IMR-90 (cell line): ENCODE measurements around the gene METAP2. TPM values are rescaled to one million over a fixed set of nuclear protein-coding genes. Genes with fewer than 3 reads are reported as not detected.

ENCODE experiments used
- ATAC-seq: fragments of 200-7000 bp; cut with Tn5 transposase; 2 replicates; pipeline ENCODE4 v1.9.1; 2020; ENCODE audit warnings: low read depth, mild to moderate bottlenecking, moderate library complexity
- BruUV-seq: library from RNA; stranded (reverse); fragments of 400-500 nt; replicated peaks from 2 replicates; lab custom pipeline; 2021; lab: Mats Ljungman, UMichigan
- CTCF ChIA-PET: fragments of 300-600 bp; formaldehyde crosslinking; extraction: SDS; loops from one replicate; lab custom pipeline; 2021; ENCODE audit warnings: antibody characterized with exemption; lab: Yijun Ruan, JAX
- POLR2A ChIA-PET: fragments of 300-600 bp; sonication (Branson Sonifier 250); formaldehyde crosslinking; loops from one replicate; lab custom pipeline; 2022; ENCODE audit warnings: antibody characterized with exemption; ENCODE audit not compliant: unreplicated experiment; lab: Charles Lee
- DNase-seq: peaks from one replicate; pipeline ENCODE4 v3.0.0; 2013
- H2AFZ ChIP-seq: replicated peaks from 2 replicates; pipeline ENCODE3; 2013; ENCODE audit warnings: low read length, mild to moderate bottlenecking; ENCODE audit not compliant: poor library complexity
- H2AK5ac ChIP-seq: 2 replicates; pipeline ENCODE4 v1.6.1; 2013; ENCODE audit warnings: low read depth, low read length, inconsistent platforms
- H2AK9ac ChIP-seq: replicated peaks from 2 replicates; pipeline ENCODE3; 2013; ENCODE audit warnings: mild to moderate bottlenecking, low read depth, low read length, moderate library complexity; ENCODE audit not compliant: poor library complexity
- H2BK120ac ChIP-seq: 2 replicates; pipeline ENCODE4 v1.6.1; 2013; ENCODE audit warnings: low read depth, low read length, inconsistent platforms
- H2BK15ac ChIP-seq: 3 replicates; pipeline ENCODE4 v1.6.1; 2013; ENCODE audit warnings: low read depth, low read length, inconsistent platforms
- H2BK20ac ChIP-seq: 2 replicates; pipeline ENCODE4 v1.6.1; 2013; ENCODE audit warnings: low read depth, mild to moderate bottlenecking, inconsistent platforms, low read length, moderate library complexity
- H2BK5ac ChIP-seq: 2 replicates; pipeline ENCODE4 v1.6.1; 2013; ENCODE audit warnings: mild to moderate bottlenecking, low read depth, low read length, inconsistent platforms; ENCODE audit not compliant: poor library complexity, severe bottlenecking
- H3K14ac ChIP-seq: replicated peaks from 2 replicates; pipeline ENCODE4 v1.6.1; 2013; ENCODE audit warnings: low read depth, low read length, inconsistent platforms
- H3K18ac ChIP-seq: 2 replicates; pipeline ENCODE4 v1.6.1; 2013; ENCODE audit warnings: low read depth, low read length, control low read depth
- H3K23ac ChIP-seq: 2 replicates; pipeline ENCODE4 v1.6.1; 2013; ENCODE audit warnings: low read depth, low read length, inconsistent platforms
- H3K27ac ChIP-seq: 2 replicates; pipeline ENCODE4 v1.5.1; 2013; ENCODE audit warnings: mild to moderate bottlenecking, control low read depth, low read length; ENCODE audit not compliant: insufficient read depth
- H3K27me3 ChIP-seq: 2 replicates; pipeline ENCODE4 v1.6.1; 2013; ENCODE audit warnings: low read length; ENCODE audit not compliant: control insufficient read depth, insufficient read depth
- H3K36me3 ChIP-seq: 2 replicates; pipeline ENCODE4 v1.6.1; 2013; ENCODE audit warnings: low read length, mixed read lengths; ENCODE audit not compliant: control insufficient read depth, insufficient read depth
- H3K4ac ChIP-seq: 2 replicates; pipeline ENCODE4 v1.6.1; 2013; ENCODE audit warnings: low read depth, low read length, inconsistent platforms
- H3K4me1 ChIP-seq: 2 replicates; pipeline ENCODE4 v1.6.1; 2013; ENCODE audit warnings: low read length, mixed read lengths; ENCODE audit not compliant: control insufficient read depth, insufficient read depth
- H3K4me2 ChIP-seq: 2 replicates; pipeline ENCODE4 v1.6.1; 2013; ENCODE audit warnings: low read depth, mild to moderate bottlenecking, control low read depth, low read length, moderate library complexity
- H3K4me3 ChIP-seq: 2 replicates; pipeline ENCODE4 v1.5.1; 2013; ENCODE audit warnings: low read depth, mild to moderate bottlenecking, control low read depth, low read length, moderate library complexity; ENCODE audit not compliant: insufficient read depth
- H3K56ac ChIP-seq: 2 replicates; pipeline ENCODE4 v1.6.1; 2013; ENCODE audit warnings: low read length, inconsistent platforms; ENCODE audit not compliant: insufficient read depth; ENCODE audit errors: extremely low read depth
- H3K79me1 ChIP-seq, 2 experiments: 2 replicates each; pipeline ENCODE4 v1.6.1; 2013; ENCODE audit warnings: low read length in 2 of 2, inconsistent platforms in 1 of 2, low read depth in 1 of 2
- H3K9ac ChIP-seq: 2 replicates; pipeline ENCODE4 v1.6.1; 2013; ENCODE audit warnings: low read depth, low read length, control low read depth
- H3K9me1 ChIP-seq: 2 replicates; pipeline ENCODE4 v1.6.1; 2013; ENCODE audit warnings: low read length, inconsistent platforms; ENCODE audit not compliant: insufficient read depth
- H3K9me3 ChIP-seq: 2 replicates; pipeline ENCODE4 v1.6.1; 2013; ENCODE audit warnings: low read length; ENCODE audit not compliant: control insufficient read depth, insufficient read depth
- H4K20me1 ChIP-seq: 2 replicates; pipeline ENCODE4 v1.6.1; 2013; ENCODE audit warnings: low read length, inconsistent platforms; ENCODE audit not compliant: insufficient read depth
- H4K5ac ChIP-seq: 2 replicates; pipeline ENCODE4 v1.6.1; 2013; ENCODE audit warnings: mild to moderate bottlenecking, low read depth, low read length, control low read depth
- H4K8ac ChIP-seq, 2 experiments: 2 replicates each; pipeline ENCODE4 v1.6.1; 2013; ENCODE audit warnings: low read depth in 2 of 2, low read length in 2 of 2, control low read depth in 1 of 2, inconsistent platforms in 1 of 2
- H4K91ac ChIP-seq: 2 replicates; pipeline ENCODE4 v1.6.1; 2013; ENCODE audit warnings: low read depth, low read length, inconsistent platforms; ENCODE audit not compliant: insufficient read depth
- MAZ ChIP-seq: IDR thresholded peaks from 2 replicates; pipeline ENCODE4 v1.6.1; 2012; ENCODE audit warnings: low read depth, mild to moderate bottlenecking, low read length, improper control_type of control experiment, moderate library complexity, borderline replicate concordance
- MXI1 ChIP-seq: IDR thresholded peaks from 2 replicates; pipeline ENCODE4 v1.6.1; 2012; ENCODE audit warnings: low read depth, mild to moderate bottlenecking, low read length, moderate library complexity, borderline replicate concordance
- POLR2A ChIP-seq: IDR thresholded peaks from 2 replicates; pipeline ENCODE4 v1.6.1; 2012; ENCODE audit warnings: mild to moderate bottlenecking, low read depth, low read length
- RAD21 ChIP-seq: IDR thresholded peaks from 2 replicates; pipeline ENCODE4 v1.6.1; 2012; ENCODE audit warnings: low read length, improper control_type of control experiment
- WGBS, 2 experiments: methylation state at CpG; one replicate each; pipeline versions ENCODE4 v1.1.5 to v1.1.7; 2013; ENCODE audit warnings: missing lambda C conversion rate in 2 of 2; ENCODE audit not compliant: insufficient read length in 1 of 2; ENCODE audit errors: extremely low coverage in 2 of 2; 5-methylcytosine and 5-hydroxymethylcytosine counted together
- dilution Hi-C: fragments of 300-500 bp; cut with HindIII; formaldehyde crosslinking; loops from one replicate; pipeline ENCODE4 v1.14.3; 2018; ENCODE audit warnings: low sequenced_read_pairs; ENCODE audit not compliant: unreplicated experiment
- in situ Hi-C: fragments of 300-500 bp; cut with MboI; formaldehyde crosslinking; loops from 3 replicates; pipeline ENCODE4 v1.14.3; 2019; ENCODE audit warnings: low sequenced_read_pairs, inconsistent platforms, mixed read lengths
- intact Hi-C: fragments of 100-400 bp; cut with micrococcal nuclease; formaldehyde crosslinking; loops from 2 replicates; pipeline ENCODE4 v1.10.0; 2022
- polyA plus RNA-seq, 3 experiments: library from polyadenylated mRNA; depleted of rRNA; stranded (reverse); fragments of >200 nt; gene quantifications; 2 replicates each; pipeline ENCODE4 v1.2.3, GENCODE V29; 2012; ENCODE audit warnings: low replicate concordance in 1 of 3
- total RNA-seq: library from RNA; depleted of rRNA; stranded (reverse); fragments of >200 nt; gene quantifications from 2 replicates; pipeline ENCODE4 v1.2.3, GENCODE V29; 2012
- TF ChIP-seq, protein P1 (sequence below): fragments of 150-350 bp; IDR thresholded peaks from 2 replicates; pipeline ENCODE4 v1.6.1; 2016; ENCODE audit warnings: low read depth, mild to moderate bottlenecking, low read length, moderate library complexity, borderline replicate concordance

Gene METAP2
- total and polyA plus RNA-seq, 2 of the 4 experiments (the other 2 are of a cell fraction): 62.5 to 72.9 TPM

DNA sequence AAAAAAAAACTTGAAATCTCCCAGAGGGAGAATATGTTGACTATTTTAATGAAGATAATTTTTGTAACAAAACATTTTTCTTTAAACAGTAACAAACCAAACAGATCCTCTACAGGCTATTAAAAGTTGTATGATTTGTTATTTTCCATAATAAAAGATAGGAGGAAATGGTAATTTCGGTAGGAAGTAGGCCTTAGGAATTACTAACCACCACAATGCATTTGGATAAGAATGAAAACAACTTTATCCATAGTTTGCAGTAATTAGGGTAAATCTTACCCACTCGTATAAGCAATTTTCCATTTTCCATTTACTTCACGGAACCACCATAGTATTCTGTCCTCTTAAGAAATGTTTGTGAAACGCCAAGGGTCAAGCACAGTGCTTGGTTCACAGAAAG, 71.4 kb downstream of the METAP2 start:
- peaks cover 7% of the 10 kb centered on the region; the same call in 1 of the 2 replicates for H3K4me1 ChIP-seq
- H4K8ac ChIP-seq: peak overlapping the region; percentile 49 to 81; a peak in 3 of 4 replicates
- no peak overlapping the region for H3K4me3 ChIP-seq
- no TSS peak for BruUV-seq
- no peak overlapping the region for H2AFZ ChIP-seq
- H3K14ac ChIP-seq: peak overlapping the region; percentile 86
- H2BK20ac ChIP-seq: peak overlapping the region; percentile 97
- H3K4me2 ChIP-seq: peak overlapping the region; percentile 78
- H3K27me3 ChIP-seq: no peaks in the 10 kb centered on the region
- H2AK9ac ChIP-seq: no peak overlapping the region
- peak overlapping the region; percentile 87 for H4K91ac ChIP-seq
- no peak for DNase-seq
- ChIA-PET POLR2A (no interaction called here), CTCF (interaction anchor here (1.2 kb wide), 1 partner anchor 10 kb away, joined by 6 read pairs; no protein-coding TSS in a partner anchor)
- H3K9ac ChIP-seq: no peak overlapping the region
- H2AK5ac ChIP-seq: peak overlapping the region; percentile 29; the same call in 1 of the 2 replicates
- peak overlapping the region; percentile 69; the same call in 2 of the 3 replicates for H2BK15ac ChIP-seq
- H3K4ac ChIP-seq: peak overlapping the region; percentile 80; the same call in 1 of the 2 replicates
- peak overlapping the region; percentile 99 for H3K18ac ChIP-seq
- intact Hi-C loops (no loop called here), dilution Hi-C loops (no loop called here), in situ Hi-C loops (no loop called here)
- WGBS, 2 experiments: no CpG with 5 or more reads among the region's 4 CpGs
- H3K56ac ChIP-seq: peak overlapping the region; percentile 85; the same call in 1 of the 2 replicates
- ATAC-seq: no peak
- no peaks in the 10 kb centered on the region; the same call in 1 of the 2 replicates for H3K9me1 ChIP-seq
- peak overlapping the region; percentile 82 for H4K5ac ChIP-seq
- peaks cover 32 to 46% of the 10 kb centered on the region in 2 experiments for H3K79me1 ChIP-seq
- no peaks in the 10 kb centered on the region for H3K36me3 ChIP-seq
- peak overlapping the region; percentile 79; the same call in 1 of the 2 replicates for H3K23ac ChIP-seq
- H3K27ac ChIP-seq: peak overlapping the region; percentile 82; the same call in 1 of the 2 replicates
- H3K9me3 ChIP-seq: peaks cover 7% of the 10 kb centered on the region
- H2BK5ac ChIP-seq: peak overlapping the region; percentile 97
- TF ChIP-seq, protein P1, sequence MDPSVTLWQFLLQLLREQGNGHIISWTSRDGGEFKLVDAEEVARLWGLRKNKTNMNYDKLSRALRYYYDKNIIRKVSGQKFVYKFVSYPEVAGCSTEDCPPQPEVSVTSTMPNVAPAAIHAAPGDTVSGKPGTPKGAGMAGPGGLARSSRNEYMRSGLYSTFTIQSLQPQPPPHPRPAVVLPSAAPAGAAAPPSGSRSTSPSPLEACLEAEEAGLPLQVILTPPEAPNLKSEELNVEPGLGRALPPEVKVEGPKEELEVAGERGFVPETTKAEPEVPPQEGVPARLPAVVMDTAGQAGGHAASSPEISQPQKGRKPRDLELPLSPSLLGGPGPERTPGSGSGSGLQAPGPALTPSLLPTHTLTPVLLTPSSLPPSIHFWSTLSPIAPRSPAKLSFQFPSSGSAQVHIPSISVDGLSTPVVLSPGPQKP: no peak
- TF ChIP-seq MAZ: no peak
- no peak for TF ChIP-seq MXI1
- TF ChIP-seq RAD21: no peak
- TF ChIP-seq POLR2A: no peak
- no peaks in the 10 kb centered on the region for H4K20me1 ChIP-seq
- H2BK120ac ChIP-seq: peak overlapping the region; percentile 91
